Right cardiac atrium (tissue), 5 donors: ENCODE measurements around the gene ZSWIM9. TPM values are rescaled to one million over a fixed set of nuclear protein-coding genes. Genes with fewer than 3 reads are reported as not detected.

Experiments used
- ATAC-seq, 2 donors: fragments of 200-7000 bp; cut with Tn5 transposase; one replicate each; pipeline versions ENCODE4 v1.8.0 to v1.9.1; 2020; ENCODE audit warnings: moderate library complexity in 2 of 2, mild to moderate bottlenecking in 1 of 2
- DNase-seq, 3 donors: peaks; one replicate each; pipeline ENCODE4 v3.0.0-alpha.2; 2020
- H3K27ac ChIP-seq: one replicate; pipeline ENCODE4 v1.5.1; 2013; ENCODE audit warnings: mild to moderate bottlenecking, low read length, control low read depth, moderate library complexity
- H3K27me3 ChIP-seq: one replicate; pipeline ENCODE4 v1.6.1; 2013; ENCODE audit not compliant: control insufficient read depth, insufficient read depth
- H3K4me1 ChIP-seq: one replicate; pipeline ENCODE4 v1.6.1; 2013; ENCODE audit warnings: low read length; ENCODE audit not compliant: control insufficient read depth, insufficient read depth
- H3K4me3 ChIP-seq: one replicate; pipeline ENCODE4 v1.5.1; 2013; ENCODE audit warnings: low read length, control low read depth
- H3K9me3 ChIP-seq: one replicate; pipeline ENCODE4 v1.6.1; 2013; ENCODE audit warnings: low read length; ENCODE audit not compliant: control insufficient read depth
- WGBS: extraction: QIAGEN DNeasy Blood & Tissue Kit; methylation state at CpG from one replicate; pipeline ENCODE4 v1.1.7; 2013; 5-methylcytosine and 5-hydroxymethylcytosine counted together
- intact Hi-C, 4 donors: fragments of 100-400 bp; cut with DNase I; formaldehyde crosslinking; loops; one replicate each; pipeline versions ENCODE4 v1.11.0 to v1.14.0; 2022 to 2023
- polyA plus RNA-seq: library from polyadenylated mRNA; stranded (reverse); fragments of 200-250 nt; gene quantifications from one replicate; pipeline ENCODE4 v1.2.3, GENCODE V29; 2013
- total RNA-seq, 4 donors: library from RNA; stranded (reverse); fragmentation: NEBNext Ultra II Directional; extraction: Animal tissue kit (Norgen Biotek cat#: 25700); gene quantifications; one replicate each; pipeline ENCODE4 v1.2.1, GENCODE V29; 2021
- donor health status: healthy with polysubstance abuse.
- donor health status: DM: no; HTN: yes; CAD: no.
- donor health status: DM: no; HTN: no; CAD: no.
- donor health status: DM: no; HTN: yes; CAD: no; lungs with severe emphysema.
- donor health status: DM: yes; HTN: yes; CAD: no.

ZSWIM9 gene
- total and polyA plus RNA-seq, 5 donors, result 5.4 to 6.9 (median 6.1) TPM

GRCh38 chr19:48139053-48139452 lies 31.4 kb upstream of the ZSWIM9 start:
- H3K9me3 ChIP-seq, result no peaks in the 10 kb centered on the region
- DNase-seq (peak in 1 of 3 donors; percentile 18), ATAC-seq (no peak)
- H3K27me3 ChIP-seq, result no peaks in the 10 kb centered on the region
- no peak overlapping the region for H3K27ac ChIP-seq
- intact Hi-C loops, result no loop called here
- H3K4me1 ChIP-seq, result no peaks in the 10 kb centered on the region
- 75% methylated on average over 6 of the region's 6 CpGs for WGBS
- no peak overlapping the region for H3K4me3 ChIP-seq

DNA sequence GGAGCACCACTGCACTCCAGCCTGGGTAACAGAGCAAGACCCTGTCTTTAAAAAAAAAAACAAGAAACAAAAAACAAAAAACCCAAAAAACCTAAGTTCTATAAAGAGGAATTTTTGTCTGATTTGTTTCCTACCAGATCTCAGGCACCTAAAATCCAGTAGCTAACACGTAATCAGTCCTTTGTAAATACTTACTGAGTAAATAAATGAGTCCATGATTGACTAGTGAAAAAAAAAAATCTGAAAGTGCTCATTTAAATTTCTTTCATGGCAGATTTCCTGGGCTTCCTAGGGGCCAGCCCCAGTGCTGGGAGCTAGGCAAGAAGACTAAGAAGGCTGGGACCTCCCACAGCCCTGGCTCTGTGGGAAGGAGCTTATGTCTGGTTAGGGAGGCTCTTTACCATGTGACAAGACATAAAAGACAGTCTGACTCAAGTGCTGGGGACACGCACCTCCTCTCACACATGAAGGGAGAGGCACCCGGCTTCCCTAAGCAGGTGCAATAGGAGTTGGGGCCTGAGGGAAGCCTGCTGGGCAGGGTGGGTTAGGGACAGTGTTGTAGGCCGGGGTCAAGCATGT lies 22.8 kb upstream of the ZSWIM9 start:
- H3K4me3 ChIP-seq, result no peak overlapping the region
- H3K27me3 ChIP-seq, result no peaks in the 10 kb centered on the region
- ATAC-seq (no peak), DNase-seq (peak in 1 of 3 donors; percentile 8)
- H3K9me3 ChIP-seq, result no peaks in the 10 kb centered on the region
- H3K27ac ChIP-seq, result no peak overlapping the region
- intact Hi-C loops, result loop anchor here in 1 of 4 donors (5.0 kb wide), 1 partner anchor 40 kb away; no protein-coding TSS in a partner anchor
- 85% methylated on average over 4 of the region's 4 CpGs for WGBS
- no peaks in the 10 kb centered on the region for H3K4me1 ChIP-seq

DNA sequence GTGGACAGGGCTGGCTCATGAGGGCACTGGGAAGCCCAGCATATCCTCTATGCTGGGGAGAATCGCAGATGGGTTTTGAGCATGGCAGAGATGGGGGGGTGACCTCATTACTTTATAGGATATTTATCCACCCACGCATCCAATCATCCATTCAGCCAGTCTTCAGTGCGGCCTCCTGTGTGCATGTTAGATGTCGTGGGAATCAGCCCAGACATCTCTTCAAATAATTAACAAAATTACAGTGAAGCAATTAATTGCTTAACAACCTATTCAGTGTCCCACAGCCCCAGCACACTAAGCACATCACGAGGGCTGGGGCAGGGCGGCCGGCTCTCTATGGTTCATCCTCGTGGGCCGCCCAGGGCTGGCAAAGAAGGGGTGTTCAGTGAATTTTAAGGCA lies 21.9 kb upstream of the ZSWIM9 start:
- Histone ChIP-seq H3K27me3 (no peaks in the 10 kb centered on the region), H3K9me3 (no peaks in the 10 kb centered on the region), H3K27ac (no peak overlapping the region), H3K4me3 (no peak overlapping the region), H3K4me1 (no peaks in the 10 kb centered on the region)
- WGBS, result 91% methylated on average over 9 of the region's 9 CpGs
- no peak for ATAC-seq
- peak in 1 of 3 donors; percentile 28 for DNase-seq
- intact Hi-C loops, result loop anchor here in 1 of 4 donors (5.0 kb wide), 1 partner anchor 41 kb away; no protein-coding TSS in a partner anchor

GRCh38 chr19:48149430-48149829 lies 21.1 kb upstream of the ZSWIM9 start:
- no peaks in the 10 kb centered on the region for H3K4me1 ChIP-seq
- intact Hi-C loops, result loop anchor here in 1 of 4 donors (5.0 kb wide), 1 partner anchor 42 kb away; no protein-coding TSS in a partner anchor
- no peaks in the 10 kb centered on the region for H3K9me3 ChIP-seq
- no peak overlapping the region for H3K4me3 ChIP-seq
- 71% methylated on average over 6 of the region's 6 CpGs for WGBS
- no peak overlapping the region for H3K27ac ChIP-seq
- DNase-seq (no peak), ATAC-seq (no peak)
- H3K27me3 ChIP-seq, result no peaks in the 10 kb centered on the region

GRCh38 chr19:48152551-48152950 lies 17.9 kb upstream of the ZSWIM9 start:
- peak in 2 of 3 donors; percentile 46 to 82 for DNase-seq
- WGBS, result 28% methylated on average over 8 of the region's 8 CpGs
- Histone ChIP-seq H3K4me3 (no peak overlapping the region), H3K9me3 (no peaks in the 10 kb centered on the region), H3K4me1 (no peaks in the 10 kb centered on the region), H3K27me3 (no peaks in the 10 kb centered on the region), H3K27ac (no peak overlapping the region)
- ATAC-seq, result peak; percentile 36 to 59
- intact Hi-C loops, result loop anchor here (2.0 to 5.0 kb wide), 3 partner anchors 35 to 46 kb away; no protein-coding TSS in a partner anchor

DNA sequence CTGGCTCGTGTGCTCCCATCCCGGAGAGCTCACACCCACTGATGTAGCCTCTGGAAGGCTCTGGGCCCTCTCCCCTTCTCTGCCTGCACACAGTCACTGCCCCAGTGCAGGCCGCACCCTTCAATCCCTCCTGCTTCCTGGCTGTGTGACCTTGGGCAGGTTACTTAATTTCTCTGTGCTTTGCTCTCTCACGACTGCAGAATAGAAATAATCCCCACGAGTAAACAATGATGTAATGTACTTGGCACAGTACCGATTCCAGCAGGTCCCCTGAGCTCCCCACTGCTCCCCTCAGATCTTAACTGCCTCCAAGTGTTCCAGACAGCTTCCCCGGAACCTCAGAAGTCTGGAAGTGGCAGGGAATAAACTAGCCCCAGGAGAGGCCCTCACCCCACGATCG lies 16.5 kb upstream of the ZSWIM9 start:
- ATAC-seq (no peak), DNase-seq (peak in 1 of 3 donors; percentile 21)
- intact Hi-C loops, result loop anchor here in 2 of 4 donors (5.0 kb wide), 2 partner anchors 37 to 47 kb away; no protein-coding TSS in a partner anchor
- no peak overlapping the region for H3K27ac ChIP-seq
- no peaks in the 10 kb centered on the region for H3K9me3 ChIP-seq
- no peaks in the 10 kb centered on the region for H3K27me3 ChIP-seq
- H3K4me3 ChIP-seq, result no peak overlapping the region
- 54% methylated on average over 9 of the region's 9 CpGs for WGBS
- no peaks in the 10 kb centered on the region for H3K4me1 ChIP-seq

DNA sequence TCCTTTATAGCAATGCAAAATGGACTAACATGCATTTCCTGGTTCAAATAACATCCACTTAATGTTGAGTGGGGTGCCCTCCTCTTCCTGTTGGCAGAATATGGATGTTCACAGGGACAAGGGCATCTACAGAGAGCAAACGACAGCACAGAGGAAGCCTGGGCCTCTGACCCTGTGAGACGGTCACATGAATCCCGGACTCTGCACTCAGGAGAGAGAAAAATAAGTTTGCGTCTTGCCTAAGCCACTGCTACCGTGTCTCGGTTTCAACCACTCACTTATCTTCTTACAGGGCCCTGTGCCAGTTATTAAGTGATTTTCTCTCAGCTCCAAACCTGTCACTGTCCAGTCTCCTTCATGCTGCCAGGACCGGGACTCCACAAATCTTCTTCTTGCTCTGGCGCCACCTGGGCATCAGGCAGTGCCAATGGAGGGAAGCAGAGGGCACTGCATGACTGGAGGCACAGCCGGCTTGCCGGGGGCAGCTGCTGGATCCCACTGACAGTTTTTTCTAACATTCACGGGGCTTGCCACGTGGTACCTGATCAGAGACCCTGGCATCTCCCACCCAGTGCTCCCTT lies 12.2 kb upstream of the ZSWIM9 start:
- peak overlapping the region; percentile 45 for H3K27ac ChIP-seq
- intact Hi-C loops, result no loop called here
- ATAC-seq (peak; percentile 53 to 65), DNase-seq (peak in 1 of 3 donors; percentile 58)
- 63% methylated on average over 12 of the region's 12 CpGs for WGBS
- no peak overlapping the region for H3K4me3 ChIP-seq
- no peaks in the 10 kb centered on the region for H3K27me3 ChIP-seq
- no peaks in the 10 kb centered on the region for H3K4me1 ChIP-seq
- no peaks in the 10 kb centered on the region for H3K9me3 ChIP-seq

DNA sequence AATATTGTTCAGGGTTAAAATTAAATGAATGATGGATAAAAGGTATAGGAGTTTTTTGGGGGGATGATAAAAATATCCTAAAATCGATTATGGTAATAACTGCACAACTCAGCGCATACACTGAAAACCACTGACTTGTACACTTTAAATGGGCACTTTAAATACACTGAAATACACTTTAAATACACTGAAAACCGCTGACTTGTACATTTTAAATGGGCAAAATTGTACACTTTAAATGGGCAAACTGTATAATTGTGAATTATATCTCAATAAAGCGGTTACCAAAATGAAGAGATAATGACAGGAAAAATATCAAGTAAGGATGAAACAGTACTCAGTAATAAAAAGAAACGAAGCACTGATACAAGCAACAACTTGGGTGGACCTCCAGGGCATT lies 1.8 kb upstream of the ZSWIM9 start:
- intact Hi-C loops, result no loop called here
- Histone ChIP-seq H3K27me3 (no peaks in the 10 kb centered on the region), H3K4me1 (peaks cover 3% of the 10 kb centered on the region), H3K4me3 (no peak overlapping the region), H3K27ac (no peak overlapping the region), H3K9me3 (no peaks in the 10 kb centered on the region)
- ATAC-seq (no peak), DNase-seq (no peak)
- WGBS, result 83% methylated on average over 5 of the region's 5 CpGs

DNA sequence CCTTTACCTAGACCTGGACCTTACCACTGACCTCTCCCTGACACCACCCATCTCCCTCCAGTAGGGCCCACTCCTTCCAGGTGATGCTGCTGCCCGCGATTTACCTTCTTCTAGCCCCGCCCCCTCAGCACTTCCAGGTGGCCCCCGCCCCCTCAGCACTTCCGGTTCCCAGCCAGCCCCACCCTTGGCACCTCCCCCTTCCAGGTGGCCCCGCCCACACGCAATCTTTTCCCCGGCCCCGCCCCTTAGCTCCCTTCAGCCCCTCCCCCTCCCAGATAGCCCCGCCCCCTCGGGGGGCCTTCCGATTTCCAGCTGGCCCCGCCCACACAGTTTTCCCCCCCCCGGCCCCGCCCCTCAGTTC lies 922 bp upstream of the ZSWIM9 start:
- H3K27ac ChIP-seq, result no peak overlapping the region
- peak overlapping the region; percentile 83 for H3K4me3 ChIP-seq
- WGBS, result 3% methylated on average over 15 of the region's 15 CpGs
- DNase-seq (peak; percentile 77 to 90 (median 85)), ATAC-seq (peak; percentile 59 to 61)
- H3K4me1 ChIP-seq, result peaks cover 3% of the 10 kb centered on the region
- H3K9me3 ChIP-seq, result no peaks in the 10 kb centered on the region
- H3K27me3 ChIP-seq, result no peaks in the 10 kb centered on the region
- intact Hi-C loops, result no loop called here

- Histone ChIP-seq H3K4me1 (peaks cover 3% of the 10 kb centered on the region), H3K4me3 (peak overlapping the region; percentile 83), H3K27me3 (no peaks in the 10 kb centered on the region), H3K9me3 (no peaks in the 10 kb centered on the region), H3K27ac (no peak overlapping the region)
- WGBS, result 3% methylated on average over 21 of the region's 21 CpGs
- intact Hi-C loops, result no loop called here
- DNase-seq (no peak), ATAC-seq (no peak)
These were observed 402 bp downstream of the ZSWIM9 start for GRCh38 chr19:48170817-48171347.

DNA sequence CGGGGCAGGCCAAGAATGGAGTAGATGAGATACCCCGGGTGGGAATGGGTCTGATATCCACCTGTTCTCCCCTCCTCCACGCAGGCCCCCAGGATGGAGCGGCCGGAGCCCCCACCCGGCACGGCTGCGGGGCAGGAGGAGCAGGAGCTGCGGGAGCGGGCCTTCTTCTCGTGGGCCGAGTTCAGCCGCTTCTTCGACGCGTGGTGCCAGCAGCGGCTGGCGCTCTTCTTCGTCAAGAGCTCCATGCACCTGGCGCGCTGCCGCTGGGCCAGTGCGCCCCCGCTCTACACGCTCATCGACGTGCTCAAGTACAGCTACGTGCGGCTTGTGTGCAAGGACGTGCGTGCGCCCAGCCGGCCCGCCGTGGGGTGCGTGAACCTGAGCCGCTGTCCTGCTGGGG lies 1.2 kb downstream of the ZSWIM9 start:
- H3K4me1 ChIP-seq, result peaks cover 3% of the 10 kb centered on the region
- DNase-seq (peak in 2 of 3 donors; percentile 51 to 65), ATAC-seq (no peak)
- no peak overlapping the region for H3K27ac ChIP-seq
- H3K4me3 ChIP-seq, result no peak overlapping the region
- no peaks in the 10 kb centered on the region for H3K27me3 ChIP-seq
- WGBS, result 78% methylated on average over 37 of the region's 37 CpGs
- intact Hi-C loops, result no loop called here
- no peaks in the 10 kb centered on the region for H3K9me3 ChIP-seq
